HG02623 (cell line): Measurements from ENCODE around the gene DUSP22.

ENCODE experiments used
- ATAC-seq: cut with Tn5 transposase; IDR thresholded peaks from one replicate; pipeline ENCODE4 v1.9.1; 2021; ENCODE audit warnings: moderate library complexity; ENCODE audit not compliant: unreplicated experiment

The DUSP22 gene

DNA sequence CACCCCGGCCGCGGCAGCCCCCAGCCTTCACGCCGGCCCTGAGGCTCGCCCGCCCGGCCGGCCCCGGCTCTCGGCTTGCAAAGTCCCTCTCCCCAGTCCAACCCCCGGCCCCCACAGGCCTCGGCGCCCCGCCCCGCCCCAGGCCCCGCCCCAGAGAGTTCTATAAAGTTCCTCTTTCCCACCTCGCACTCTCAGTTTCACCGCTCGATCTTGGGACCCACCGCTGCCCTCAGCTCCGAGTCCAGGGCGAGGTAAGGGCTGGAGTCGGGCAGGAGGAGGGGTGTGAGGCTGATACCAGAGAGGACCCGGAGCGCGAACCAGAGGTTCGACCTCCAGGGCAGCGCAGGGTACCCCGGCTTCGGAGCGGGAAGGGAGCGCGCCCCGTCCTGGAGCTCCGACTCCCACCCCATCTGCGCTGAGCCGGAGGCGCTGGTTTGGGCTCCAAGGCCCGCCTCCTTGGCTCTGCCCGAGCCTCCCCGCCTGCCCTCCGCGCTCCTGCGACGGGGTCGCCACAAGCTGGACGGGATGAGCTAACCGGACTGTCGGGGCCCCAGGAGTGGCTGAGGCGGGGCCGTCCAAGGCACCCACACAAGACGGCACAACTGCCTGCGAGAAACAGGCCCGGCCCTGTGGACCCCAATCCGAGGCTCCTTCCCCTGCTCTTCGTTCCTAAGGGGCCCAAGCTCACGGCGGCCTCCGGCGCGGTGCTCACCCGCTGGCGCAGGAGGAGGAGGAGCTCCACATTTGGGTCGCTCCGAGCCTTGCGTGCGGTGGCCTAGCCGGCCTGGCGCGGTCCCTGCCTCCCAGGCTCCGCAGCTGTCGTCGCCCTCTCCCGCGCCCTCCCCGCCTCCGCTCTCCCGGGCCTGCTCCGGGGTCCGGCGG is 99.5 kb downstream of the DUSP22 start, which contains the start of gene IRF4:
IRF4 (plus strand) TSS at position 194 of the 882 bp plus-strand sequence. CDS start 1,401 bp downstream, outside the sequence.
- ATAC-seq, result peak; percentile 40

DNA sequence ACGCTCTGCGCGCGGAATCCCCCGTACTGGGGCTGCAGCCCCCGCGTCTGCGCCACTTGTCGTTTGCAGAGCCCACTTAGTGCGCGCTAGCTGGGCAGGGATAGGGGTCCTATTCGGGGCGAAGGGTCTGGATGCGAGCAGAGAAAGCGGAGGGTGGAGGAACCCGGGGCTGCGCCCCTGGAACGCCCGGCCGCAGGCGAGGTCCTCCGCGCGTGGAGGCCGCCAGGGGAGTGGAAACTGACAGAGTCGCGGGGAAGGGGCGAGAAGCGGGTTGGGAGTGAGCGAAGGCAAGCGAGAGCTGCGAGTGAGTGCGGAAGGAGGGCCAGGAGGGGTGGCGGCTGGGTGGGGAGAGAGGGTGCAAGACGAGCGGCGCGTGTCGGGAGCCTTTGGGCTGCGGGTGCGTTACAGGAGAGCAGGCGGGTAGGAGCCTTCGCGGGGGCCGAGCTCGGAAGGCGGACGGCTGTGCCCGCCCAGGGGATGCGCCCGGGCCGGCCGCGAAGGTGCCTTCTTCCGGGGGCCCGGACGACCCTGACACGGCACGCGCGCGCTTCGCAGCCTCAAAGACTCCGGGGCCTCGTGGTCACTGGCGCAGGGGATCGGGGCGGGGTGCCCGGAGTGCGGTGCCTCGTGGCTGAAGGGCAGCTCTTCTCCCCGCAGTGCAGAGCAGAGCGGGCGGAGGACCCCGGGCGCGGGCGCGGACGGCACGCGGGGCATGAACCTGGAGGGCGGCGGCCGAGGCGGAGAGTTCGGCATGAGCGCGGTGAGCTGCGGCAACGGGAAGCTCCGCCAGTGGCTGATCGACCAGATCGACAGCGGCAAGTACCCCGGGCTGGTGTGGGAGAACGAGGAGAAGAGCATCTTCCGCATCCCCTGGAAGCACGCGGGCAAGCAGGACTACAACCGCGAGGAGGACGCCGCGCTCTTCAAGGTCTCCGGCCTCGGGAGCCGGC is 100.4 kb downstream of the DUSP22 start:
- no peak for ATAC-seq

DNA sequence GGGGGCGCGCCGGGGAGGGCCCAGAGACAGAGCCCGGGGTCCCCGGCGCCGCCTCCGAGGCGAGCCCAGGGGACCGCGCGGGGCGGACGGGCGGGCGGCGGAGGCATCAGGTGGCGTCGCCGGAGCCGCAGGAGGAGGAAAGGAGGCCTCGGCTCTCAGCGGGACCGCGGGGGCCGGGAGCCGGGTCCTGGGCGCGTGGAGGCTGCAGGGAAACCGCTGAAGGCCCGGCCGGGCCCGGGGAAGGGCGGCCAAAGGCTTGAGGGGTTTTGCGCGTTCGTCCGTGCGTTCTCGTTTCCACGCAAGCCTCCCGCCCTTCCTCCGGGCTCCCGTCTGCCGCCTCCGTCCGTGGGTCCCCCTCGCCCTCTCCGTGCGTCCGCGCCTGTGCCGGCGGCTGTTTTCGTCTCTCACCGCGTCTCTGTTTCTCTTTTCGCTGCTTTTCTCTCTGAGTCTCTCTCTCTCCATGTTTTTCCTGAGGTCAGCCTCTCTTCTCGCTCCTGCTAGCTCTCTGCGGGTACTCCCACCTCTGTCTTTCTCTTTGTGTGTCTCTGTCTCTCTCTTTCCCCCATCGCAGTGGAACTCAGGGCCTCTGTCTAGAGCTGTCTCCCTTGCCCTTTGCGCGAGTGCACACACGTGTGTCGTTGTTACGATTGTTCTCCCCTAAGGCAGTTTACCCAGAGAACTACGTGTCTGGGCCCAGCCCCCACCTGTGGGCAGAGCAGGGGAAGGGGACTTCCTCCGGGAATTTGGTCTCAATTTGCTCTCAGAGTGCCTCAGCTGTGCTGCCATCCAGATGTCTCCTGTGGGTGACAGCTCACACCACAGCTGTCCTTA is 101.3 kb downstream of the DUSP22 start:
- no peak for ATAC-seq

- ATAC-seq, result no peak
Observed at GRCh38 chr6:394641-395289, 102.5 kb downstream of the DUSP22 start.

DNA sequence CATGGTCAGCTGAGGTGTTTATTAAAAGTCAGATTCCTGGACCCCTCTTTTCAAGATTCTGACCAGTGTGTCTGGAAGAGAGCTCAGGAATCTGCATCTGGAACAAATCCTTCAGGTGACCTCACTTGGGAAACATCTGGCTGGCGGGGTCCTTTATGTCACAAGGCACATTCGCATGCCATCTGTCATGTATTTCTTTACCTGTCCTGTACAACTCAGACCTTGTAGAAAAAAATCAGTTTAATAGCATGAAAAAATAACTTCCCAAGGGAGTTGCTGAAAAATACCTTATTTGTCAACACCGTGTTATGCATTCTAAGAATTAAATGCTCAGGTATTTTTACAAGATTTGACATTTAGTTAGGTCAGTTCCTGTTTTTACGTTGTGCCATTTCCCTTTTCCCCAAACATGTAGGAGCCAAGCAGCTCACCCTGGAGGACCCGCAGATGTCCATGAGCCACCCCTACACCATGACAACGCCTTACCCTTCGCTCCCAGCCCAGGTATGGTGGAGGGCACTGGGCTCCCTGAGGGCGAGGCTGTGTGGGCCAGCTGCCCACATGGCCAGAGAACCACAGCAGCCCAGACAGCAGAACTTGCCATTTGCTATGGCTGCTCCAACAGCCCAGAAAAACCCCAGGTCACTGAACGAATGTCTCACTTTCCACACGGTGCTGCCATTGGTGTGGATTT is 103.3 kb downstream of the DUSP22 start:
- no peak for ATAC-seq

- ATAC-seq, result no peak
Observed at GRCh38 chr6:396126-396520, 103.8 kb downstream of the DUSP22 start.

- ATAC-seq, result no peak
Observed at GRCh38 chr6:397056-397455, 104.8 kb downstream of the DUSP22 start.

DNA sequence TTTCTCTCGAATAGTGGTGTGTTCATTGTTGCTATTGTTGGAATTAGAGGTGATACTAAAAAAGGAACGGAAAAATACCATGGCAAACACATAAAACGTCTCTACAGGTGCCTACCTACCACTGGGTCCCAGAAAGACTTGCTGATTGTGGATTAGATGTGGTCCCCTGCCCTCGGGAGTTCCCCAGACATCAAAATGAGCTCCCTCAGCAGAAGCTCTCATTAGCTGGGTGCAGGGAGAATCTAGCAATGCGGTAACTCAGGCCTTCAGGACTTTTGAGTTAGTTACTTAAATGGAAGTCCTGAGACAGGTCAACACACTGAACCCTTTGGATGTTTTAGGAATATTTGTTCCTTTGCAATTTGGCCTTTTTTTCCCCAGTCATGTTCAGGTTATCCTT is 105.3 kb downstream of the DUSP22 start:
- no peak for ATAC-seq

GRCh38 chr6:398065-398464 is 105.8 kb downstream of the DUSP22 start:
- ATAC-seq, result no peak

GRCh38 chr6:398558-399078 is 106.3 kb downstream of the DUSP22 start:
- ATAC-seq, result no peak

- no peak for ATAC-seq
Observed at GRCh38 chr6:399785-400534, 107.7 kb downstream of the DUSP22 start.

GRCh38 chr6:400815-401214 is 108.5 kb downstream of the DUSP22 start:
- no peak for ATAC-seq
